CD4-positive, alpha-beta T cell treated with Interleukin-4 for 4 hours (primary cell): Measurements from ENCODE around the gene DNMT3A.
"Not testable (repeated sequence)": the region's sequence is repeated elsewhere in the genome, so short reads cannot be mapped to it uniquely, and the experiment has no call there.

Experiments
- DNase-seq: peaks from one replicate; pipeline ENCODE4 v3.0.0-alpha.2; 2020

The DNMT3A gene

DNA sequence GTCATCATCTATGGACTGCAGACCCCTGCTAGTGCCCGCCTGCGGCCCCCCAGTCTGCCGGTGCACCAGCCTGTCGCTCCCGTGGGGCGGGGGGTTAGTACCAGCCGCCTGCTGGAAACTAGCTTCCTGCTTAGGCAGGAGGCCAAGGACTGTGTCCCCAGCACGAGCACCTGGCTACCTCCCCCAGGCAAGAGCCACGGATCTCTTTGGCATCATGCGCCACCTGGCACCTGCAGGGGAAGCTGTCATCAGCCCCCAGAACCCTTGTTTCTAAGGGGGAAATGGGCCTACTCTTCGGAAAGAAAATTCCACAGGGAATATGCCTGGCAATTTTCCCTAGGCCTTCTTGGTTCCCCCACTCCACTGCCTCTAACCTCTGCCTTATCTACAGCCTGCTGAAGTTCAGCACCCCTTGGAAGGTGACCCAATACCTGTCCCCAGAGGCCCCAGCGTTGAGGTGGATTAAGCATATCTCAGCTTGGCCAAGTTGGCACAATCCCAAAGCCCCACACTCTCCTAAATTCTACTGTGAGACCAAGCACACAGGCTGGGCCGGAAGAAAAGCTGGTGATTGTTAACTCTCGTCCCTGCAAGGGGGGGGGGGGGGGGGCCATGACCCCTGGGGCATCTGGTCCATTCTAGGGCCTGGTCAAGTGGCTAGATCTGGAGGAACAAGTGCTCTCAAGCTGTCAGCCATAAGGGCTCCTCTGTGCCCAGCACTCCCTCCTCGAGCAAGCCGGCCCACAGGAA, 111.4 kb downstream of the DNMT3A start:
- no peak for DNase-seq

DNA sequence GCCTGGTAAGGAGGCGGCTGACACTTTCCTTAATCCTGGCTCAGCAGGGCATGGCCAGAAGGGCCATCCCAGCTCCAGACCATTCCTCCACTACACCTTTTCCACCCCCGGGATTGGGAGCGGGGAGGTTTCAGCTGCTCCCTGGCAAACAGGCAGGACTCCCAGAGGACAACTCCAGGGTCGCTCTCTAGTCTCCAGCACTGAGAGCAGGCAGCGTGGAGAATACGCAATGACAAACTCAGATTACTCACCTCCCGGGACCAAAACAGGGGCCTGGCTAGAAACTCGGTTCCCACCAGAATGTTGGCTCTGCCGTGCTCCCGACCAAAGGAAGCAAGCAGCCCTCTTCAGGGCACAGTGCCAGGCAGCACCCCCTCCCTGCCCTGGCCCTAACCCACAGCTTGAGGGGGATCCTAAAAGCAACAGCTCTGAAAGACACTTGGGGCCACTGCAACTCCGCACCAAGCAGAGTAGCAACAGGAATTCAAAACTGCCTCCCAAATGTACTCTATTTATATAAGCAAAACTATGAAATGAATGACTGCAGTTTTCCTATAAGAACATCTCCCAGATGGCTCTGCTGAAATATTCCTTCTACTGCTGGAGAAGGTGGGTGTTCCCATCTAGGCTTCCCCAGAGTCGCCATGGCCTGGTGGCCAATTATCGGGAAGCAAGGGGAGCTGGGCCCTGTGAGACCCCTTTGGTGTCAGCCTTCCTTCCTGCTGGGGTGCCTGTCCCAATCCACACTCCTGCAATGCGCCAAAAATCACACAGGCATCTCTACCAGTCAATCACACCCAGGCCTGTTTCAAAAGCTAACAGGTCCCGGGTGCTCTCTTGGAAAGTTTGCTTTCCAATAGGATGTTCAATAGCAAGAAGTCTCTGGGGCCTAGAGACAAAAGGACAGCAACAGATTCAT, 112.2 kb downstream of the DNMT3A start:
- DNase-seq, result no peak

DNA sequence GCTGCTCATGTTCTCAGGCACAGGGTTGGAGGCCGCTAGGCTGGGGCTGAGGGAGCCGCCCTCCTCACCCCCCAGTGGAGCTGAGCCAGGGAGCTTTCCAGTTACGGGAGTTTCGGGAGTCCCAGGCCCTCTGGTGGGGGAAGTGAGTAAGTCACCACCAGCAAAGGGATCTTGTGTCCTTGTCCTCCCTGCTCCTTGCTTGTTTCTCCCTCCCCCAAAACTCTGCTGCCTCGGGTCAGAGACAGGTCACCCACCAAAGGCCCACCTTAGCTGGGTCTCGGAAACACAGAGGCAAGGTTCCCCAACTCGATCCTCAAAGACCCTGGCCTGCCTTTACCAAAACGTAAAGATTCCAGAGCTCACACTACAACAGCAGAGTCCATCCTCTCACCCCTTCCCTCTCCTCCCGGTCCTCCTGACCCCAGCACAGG, 112.9 kb downstream of the DNMT3A start:
- peak; percentile 28 for DNase-seq

DNA sequence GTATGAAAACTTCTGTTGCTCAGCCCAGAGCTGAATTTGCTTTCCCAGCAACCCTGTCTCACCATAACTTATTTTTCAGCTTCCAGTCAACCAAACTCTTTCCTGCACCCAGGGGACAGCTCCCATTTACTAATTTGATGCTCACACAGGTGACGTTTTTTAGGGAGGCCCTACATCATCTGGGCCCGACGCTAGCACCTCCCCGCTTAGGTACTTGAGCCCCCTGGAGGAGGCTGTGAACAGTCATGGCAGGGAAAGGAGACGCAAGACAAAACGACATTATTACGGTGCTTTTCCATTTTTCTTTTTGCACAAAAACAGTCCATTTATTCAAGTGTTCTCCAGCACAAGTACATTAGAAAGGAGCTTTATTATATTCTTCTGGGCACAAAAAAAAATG, 114.1 kb downstream of the DNMT3A start:
- DNase-seq, result no peak

DNA sequence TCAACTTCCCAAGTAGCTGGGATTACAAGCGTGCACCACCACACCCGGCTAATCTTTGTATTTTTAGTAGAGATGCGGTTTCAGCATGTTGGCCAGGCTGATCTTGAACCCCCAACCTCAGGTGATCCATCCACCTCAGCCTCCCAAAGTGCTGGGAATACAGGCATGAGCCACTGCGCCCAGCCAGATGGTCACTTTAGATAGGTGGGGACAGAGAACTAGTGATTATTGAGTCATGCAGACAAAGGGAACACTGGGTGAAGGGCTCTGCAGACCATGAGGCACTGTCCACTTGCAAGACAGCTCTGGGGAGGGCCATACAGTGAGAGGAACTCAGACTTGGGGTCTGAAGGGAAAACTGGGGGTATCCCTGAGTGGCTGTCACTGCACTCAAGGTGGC, 114.9 kb downstream of the DNMT3A start:
- no peak for DNase-seq

DNA sequence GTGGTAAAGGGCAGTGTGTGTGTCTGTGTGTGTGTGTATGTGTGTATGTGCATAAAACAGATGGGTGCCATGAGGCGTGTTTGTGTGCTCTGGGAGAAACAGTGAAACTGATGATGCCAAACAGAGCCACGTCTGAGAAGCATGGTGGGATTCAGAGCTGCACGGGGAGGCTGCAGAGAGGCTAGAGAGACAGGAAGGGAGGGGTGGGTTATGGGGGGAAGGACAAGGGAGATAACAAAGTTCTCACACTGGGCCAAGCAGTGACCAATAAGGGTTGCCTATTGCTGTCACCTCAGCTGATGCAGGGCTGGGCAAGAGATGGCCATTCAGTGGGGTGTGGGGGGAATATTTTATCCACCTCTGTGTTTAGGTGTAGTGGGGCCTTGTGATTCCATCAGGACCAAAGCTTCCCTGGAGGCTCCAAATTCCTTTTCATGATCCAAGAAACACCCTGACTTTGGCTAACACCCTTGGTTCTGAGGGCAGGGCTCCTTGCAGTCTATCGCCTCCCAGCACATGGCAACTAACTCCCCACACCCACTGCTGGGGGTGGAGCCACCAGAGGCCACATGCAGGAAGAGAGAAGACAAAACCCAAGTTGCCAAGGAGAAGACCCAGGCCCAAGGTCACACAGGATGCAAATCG, 119.1 kb downstream of the DNMT3A start:
- no peak for DNase-seq

DNA sequence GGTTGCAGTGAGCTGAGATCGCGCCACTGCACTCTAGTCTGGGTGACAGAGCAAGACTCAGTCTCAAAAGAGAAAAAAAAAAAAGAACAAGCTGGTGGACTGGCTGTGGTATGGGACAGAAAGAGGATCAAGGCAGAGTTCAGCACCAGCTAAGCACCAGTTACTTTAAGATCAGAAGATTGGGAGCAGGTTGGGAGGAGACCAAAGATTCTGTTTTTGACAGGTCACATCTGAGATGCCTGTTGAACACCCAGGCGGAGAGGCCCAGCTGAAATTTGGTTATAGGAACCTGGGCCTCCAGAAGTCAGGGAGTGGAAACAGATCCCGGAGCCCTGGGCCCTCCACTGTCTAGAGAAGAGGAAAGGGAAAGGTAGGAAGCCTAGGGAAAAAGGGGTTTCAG, 120.1 kb downstream of the DNMT3A start:
- DNase-seq, result no peak

DNA sequence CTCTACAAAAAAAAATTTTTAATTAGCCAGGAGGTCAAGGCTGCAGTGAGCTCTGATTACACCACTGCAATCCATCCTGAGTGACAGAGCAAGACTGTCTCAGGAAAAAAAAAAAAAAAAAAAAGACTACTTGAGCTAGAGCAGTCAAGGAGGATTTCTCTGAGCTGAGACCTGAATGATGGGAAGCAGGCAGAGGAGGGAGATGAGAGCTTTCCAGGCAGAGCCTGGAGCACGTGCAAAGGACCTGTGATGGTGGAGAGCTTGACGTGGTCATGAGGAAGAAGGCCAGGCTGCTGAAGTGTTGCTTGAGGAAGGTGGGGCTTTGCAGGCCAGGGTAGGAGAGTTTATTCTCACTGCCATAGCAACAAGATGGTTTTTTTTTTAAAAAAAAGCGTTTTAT, 121.4 kb downstream of the DNMT3A start:
- DNase-seq, result no peak

DNA sequence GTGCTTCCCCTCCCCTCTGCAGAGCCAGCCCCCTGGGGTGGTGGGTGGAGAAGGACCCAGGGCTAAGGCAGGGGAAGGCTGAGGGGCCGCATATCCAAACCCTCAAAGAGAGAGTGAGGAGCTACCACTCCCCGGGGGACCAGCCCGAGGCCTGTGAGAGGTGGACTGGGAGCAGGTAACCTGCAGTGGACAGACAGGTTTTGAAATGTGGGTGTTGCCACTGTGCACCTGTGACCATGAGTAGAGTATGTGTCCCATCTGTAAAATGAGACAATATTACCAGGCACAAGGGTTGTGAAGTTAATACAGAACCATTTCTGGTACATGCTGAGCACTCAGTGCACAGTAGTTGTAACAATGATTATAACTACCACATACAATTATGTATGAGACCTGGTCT, 122.1 kb downstream of the DNMT3A start:
- DNase-seq, result no peak

DNA sequence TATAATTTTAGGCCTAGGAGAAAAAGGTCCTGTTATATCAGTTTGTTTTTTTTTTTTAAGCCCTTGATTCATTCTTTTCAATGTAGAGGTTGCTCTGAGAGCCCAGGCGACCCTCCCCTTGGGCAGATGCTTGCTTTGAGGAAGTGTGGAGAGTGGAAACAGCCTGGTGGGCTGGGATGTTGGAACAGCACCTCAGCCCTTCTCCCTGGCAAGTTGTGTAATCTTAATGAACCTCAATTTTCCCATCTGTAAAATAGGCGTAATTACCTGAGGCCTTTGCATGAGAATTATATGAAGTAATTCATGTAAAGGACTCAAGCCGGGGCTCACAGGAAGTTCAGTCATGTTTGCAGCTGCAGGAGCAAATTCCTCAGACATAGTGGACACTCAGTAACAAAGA, 123.6 kb downstream of the DNMT3A start:
- DNase-seq, result no peak

DNA sequence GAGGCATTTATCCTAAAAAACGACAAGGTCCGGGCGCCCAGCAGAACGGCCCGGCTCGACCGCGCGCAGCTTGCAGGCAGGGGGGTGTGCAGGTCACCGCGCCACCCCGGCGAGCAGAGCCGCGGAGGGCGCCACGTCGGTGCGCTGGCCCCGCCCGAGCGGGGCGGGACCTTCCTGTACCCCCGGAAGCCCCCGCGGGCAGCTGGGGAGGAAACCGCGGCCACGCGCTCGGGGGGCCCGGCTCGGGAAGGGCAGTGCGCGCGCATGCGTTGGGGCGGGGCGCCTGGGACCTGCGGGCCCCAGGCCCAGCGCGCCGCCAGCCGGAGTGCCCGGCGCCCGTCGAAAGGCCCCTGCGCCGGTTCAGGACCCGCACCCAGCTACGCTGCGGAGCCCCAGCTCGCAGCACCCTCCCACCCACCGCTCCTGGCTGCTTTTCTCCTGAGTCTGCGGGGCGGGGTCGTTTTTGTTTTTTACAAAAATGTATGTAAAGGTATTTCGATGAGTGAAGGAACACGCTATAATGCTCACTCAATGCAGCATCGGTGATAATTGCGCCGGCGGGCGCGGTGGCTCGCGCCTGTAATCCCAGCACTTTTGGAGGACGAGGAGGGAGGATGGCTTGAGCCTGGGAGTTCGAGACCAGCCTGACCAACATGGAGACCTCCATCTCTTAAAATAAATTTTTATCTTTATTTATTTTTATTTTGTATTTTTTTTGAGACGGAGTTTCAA, 125.6 kb downstream of the DNMT3A start:
- peak; percentile 84 for DNase-seq

DNA sequence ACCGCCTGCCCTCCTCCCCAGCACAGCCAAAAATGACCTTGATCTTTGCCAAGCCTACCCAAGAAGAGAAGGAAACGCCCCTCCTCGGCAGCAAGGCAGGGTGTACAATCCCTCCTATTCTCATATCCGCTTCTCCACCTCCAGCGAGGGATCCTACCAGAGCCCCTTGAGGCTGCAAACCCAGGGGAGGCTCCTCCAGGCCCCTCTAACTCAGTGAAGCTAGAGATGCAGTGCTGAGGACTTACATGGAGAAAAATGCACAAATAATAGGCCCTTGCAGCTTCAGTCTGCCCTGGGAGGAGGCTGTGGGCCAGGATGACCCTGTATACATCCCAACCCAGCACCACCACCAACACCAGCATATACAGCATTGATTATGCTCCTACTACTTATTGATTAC, 126.5 kb downstream of the DNMT3A start:
- no peak for DNase-seq

DNA sequence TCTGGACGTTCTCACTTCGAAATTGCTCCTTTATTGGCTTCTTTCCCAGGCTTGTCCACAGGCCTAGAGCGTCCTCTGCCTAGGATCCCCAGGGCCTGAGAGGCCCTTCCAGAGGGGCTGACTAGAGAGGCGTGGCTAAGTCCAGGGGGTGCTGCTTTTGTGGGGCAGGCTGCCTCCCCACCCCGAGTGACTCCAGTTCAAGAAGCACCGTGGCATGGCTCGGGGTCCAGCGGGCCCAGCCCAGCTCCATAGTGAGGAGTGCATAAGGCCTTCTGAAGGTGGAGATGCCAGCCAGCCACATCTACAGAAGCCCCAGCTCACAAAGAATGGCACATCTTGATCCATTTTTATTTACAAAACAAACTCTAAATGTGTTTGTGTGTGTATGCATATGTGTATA, 128.5 kb downstream of the DNMT3A start:
- no peak for DNase-seq

DNA sequence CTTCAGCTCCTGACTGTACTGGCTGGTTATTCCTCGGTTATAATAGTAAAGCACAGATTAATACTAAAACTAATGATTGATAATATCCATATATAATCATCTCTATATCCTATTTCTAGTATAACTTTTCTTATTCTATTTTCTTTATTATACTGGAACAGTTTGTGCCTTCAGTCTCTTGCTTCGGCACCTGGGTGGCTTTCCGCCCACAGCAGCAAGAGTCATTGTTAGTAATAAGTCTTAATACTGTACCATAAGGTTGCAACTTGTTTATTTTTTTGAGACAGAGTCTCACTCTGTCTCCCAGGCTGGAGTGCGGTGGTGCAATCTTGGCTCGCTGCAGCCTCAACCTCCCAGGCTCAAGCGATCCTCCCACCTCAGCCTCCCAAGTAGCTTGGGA, 130.8 kb downstream of the DNMT3A start:
- not testable (repeated sequence) for DNase-seq

DNA sequence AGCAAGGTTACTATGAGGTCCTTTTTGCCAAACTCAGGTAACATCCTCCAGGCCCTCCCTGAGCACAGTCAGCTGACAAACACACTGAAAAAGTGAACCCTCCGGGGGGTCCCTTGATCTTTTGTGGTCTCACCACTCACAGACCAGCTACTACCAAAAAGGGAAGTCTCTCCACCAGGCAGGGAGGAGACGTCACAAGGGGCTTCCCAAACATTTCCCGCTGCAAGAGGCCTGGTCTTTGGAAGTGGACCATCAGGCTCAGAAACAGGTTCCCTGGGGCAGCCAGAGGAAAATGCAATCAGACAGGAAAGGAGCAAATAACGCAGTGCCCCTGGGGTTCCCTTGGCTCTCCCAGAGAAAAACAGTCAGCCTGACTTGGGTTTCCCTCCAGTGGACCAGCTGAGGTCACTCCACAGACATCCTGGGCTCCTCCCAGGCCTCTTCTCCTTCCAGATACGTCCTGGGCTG, 134.6 kb downstream of the DNMT3A start:
- DNase-seq, result no peak

DNA sequence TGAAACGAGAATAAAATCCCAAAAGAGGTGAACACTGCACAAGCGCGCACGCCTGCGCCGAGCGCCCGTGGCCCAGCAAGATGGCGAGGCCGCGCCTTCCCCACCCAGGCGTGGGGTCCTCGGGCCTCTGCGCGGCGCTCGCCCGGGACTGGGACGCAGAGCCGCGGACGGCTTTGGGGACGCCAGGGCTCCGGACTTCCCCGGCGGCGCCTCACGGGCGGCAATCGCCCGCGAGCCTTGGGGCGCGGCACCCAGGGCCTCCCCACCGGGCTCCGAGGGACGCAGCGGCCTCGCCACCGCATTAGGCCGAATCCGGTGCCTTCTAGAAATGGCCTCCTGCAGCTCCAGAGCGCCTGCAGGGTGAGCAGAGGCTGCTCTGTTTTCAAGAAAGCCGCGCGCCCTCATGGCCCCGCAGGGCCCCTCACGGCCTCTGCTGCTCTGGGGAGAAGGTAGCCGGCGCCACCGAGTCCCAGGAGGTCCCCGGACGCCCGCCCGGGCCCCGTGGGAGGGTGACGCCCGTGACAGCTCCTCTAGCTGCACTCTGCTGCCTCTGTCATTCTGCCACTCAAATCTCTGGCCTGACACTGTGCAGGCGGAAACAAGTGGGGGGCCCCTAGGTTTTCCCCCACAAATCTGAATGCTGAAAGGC, 137.4 kb downstream of the DNMT3A start:
- DNase-seq, result no peak

DNA sequence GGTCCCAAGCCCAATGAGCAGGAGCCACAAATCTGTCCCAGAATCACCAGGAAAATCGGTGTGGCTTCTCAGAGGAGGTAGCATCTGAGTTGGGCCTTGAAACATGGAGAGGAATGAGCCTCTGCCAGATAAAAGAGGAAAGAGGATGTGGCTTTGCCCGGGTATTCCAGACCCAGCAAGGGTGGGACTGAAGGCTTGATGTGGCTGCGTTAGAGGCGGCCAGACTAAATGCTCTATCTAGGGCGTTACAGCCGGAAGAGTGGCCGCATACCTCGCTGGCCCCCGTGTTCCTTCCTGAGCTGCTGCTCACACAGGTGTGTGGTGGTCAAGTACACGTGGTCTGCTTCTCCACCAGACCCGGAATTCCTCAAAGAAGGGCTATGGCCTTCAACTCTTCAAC, 139.4 kb downstream of the DNMT3A start:
- no peak for DNase-seq

DNA sequence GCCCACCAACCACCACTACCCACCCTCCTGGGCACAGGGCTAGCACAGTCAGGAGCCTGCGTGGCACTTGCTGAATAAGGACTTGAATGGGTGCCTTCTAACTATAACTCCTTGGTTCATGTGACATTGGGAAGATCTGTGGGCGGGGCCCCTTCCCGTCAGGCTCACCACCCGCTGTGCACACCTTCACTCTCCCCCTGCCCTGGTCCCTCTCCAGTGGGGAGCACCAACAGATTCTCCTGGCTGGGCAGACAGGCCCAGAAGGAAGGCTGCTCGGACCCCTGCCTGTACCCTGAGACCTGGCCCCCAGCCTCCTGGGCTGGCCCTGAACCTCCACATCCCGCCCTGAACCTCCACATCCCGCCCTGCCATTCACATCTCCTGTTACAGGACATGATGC, 139.9 kb downstream of the DNMT3A start:
- DNase-seq, result no peak

DNA sequence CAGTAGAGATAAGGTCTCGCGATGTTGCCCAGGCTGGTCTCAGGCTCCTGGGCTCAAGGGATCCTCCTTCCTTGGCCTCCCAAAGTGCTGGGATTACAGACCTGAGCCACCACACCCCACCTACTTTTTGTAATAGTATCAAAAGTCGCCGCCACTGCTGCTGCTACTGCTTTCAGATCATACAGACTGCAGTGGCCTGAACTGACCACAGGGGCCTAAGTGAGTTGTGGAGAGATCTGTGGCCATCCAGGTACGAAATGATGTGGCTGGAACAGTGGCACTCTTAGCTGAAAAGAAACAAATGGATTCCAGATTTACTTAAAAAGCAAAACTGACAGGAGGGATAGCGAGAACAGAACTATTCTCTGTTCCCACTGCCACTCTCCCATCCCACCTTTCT, 140.5 kb downstream of the DNMT3A start:
- no peak for DNase-seq

DNA sequence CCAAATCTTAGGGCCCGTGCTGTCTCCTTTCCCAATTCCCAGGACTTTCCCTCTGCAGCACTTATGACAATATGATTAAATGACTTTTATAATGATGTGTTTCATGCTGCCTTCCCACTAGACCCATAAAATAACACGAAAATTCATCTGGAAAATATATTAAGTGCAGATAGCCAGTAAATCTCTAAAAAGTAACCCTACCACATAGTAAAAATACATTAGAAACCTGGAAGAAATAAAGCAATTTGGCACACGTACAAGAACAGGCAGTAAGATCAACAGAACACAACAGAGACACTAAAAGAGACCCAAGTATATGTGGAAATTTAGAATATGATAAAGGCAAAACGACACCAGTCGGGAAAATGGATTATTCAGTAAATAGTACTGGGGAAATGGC, 143.1 kb downstream of the DNMT3A start:
- no peak for DNase-seq

DNA sequence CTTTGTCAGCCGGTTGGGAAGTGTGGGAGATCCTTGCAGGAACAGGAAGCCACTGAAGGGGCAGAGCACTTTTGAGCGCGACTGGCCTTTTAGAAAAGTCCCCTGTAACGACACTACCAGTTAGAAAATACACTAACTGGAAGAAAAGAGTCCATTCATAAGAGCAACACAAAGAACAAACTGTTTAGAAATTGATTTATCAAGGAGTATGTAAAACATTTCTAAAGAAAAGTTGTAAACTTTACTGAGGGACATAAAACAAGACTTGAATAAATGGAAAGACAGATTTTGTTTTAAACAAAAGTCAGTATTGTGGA, 143.6 kb downstream of the DNMT3A start:
- no peak for DNase-seq
